ENCODE results near the gene OR10A6.

The OR10A6 gene

DNA sequence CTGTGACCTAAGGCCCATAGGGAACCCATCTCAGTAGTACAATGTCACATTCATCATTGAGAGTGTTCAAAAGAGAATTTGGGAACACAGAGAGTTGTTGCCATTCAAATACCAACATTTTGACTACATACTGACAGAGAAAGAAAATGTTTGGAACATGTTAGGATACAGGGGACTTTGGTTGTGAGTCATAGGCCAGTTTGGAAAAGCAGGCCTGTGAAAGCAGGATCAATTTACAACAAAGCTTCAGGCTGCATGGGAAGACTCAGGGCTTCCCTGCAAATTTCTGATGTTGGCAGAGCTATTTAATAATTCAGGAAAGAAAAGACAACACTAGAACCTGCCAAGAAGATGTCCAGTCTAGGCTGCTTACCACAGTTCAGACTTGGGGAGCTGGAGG lies 33.8 kb upstream of the OR10A6 start:
- no peak overlapping the region for H3K4me3 ChIP-seq (ENCODE audit: severe bottlenecking)
- H3K36me3 ChIP-seq (ENCODE audit: low read depth) = no peaks in the 10 kb centered on the region
- ATAC-seq (ENCODE audit: low read depth) = peak; percentile 63
- DNase-seq (ENCODE audit: low spot score) = no peak
- peaks cover 16% of the 10 kb centered on the region for H3K4me1 ChIP-seq (ENCODE audit: insufficient read depth, poor library complexity, severe bottlenecking)
- no peaks in the 10 kb centered on the region for H3K27me3 ChIP-seq (ENCODE audit: insufficient read depth, poor library complexity, severe bottlenecking)
- no peaks in the 10 kb centered on the region for H3K9me3 ChIP-seq (ENCODE audit: severe bottlenecking)
- no peak for TF ChIP-seq CTCF (IDR thresholded peaks at IDR 0.05; ENCODE audit: poor library complexity, severe bottlenecking)
- H3K27ac ChIP-seq (ENCODE audit: poor library complexity, severe bottlenecking) = peak overlapping the region; percentile 65

- no peak for DNase-seq (ENCODE audit: low spot score)
These were observed 33.2 kb upstream of the OR10A6 start for GRCh38 chr11:7964261-7964660.

GRCh38 chr11:7955191-7955590 lies 24.1 kb upstream of the OR10A6 start:
- TF ChIP-seq CTCF (IDR thresholded peaks at IDR 0.05; ENCODE audit: poor library complexity, severe bottlenecking) = no peak
- DNase-seq (ENCODE audit: low spot score) (no peak), ATAC-seq (ENCODE audit: low read depth) (no peak)
- Histone ChIP-seq H3K9me3 (ENCODE audit: severe bottlenecking) (no peaks in the 10 kb centered on the region), H3K36me3 (ENCODE audit: low read depth) (no peaks in the 10 kb centered on the region), H3K4me3 (ENCODE audit: severe bottlenecking) (no peak overlapping the region), H3K27me3 (ENCODE audit: insufficient read depth, poor library complexity, severe bottlenecking) (no peaks in the 10 kb centered on the region), H3K27ac (ENCODE audit: poor library complexity, severe bottlenecking) (no peak overlapping the region), H3K4me1 (ENCODE audit: insufficient read depth, poor library complexity, severe bottlenecking) (no peaks in the 10 kb centered on the region)

More at GRCh38 chr11:7964261-7964660, 33.2 kb upstream of the OR10A6 start:
- H3K9me3 ChIP-seq (ENCODE audit: severe bottlenecking) = no peaks in the 10 kb centered on the region
- no peak for ATAC-seq (ENCODE audit: low read depth)
- H3K4me3 ChIP-seq (ENCODE audit: severe bottlenecking) = no peak overlapping the region
- peaks cover 16% of the 10 kb centered on the region for H3K4me1 ChIP-seq (ENCODE audit: insufficient read depth, poor library complexity, severe bottlenecking)
- peak overlapping the region; percentile 65 for H3K27ac ChIP-seq (ENCODE audit: poor library complexity, severe bottlenecking)
- TF ChIP-seq CTCF (IDR thresholded peaks at IDR 0.05; ENCODE audit: poor library complexity, severe bottlenecking) = no peak
- H3K27me3 ChIP-seq (ENCODE audit: insufficient read depth, poor library complexity, severe bottlenecking) = no peaks in the 10 kb centered on the region
- H3K36me3 ChIP-seq (ENCODE audit: low read depth) = no peaks in the 10 kb centered on the region

DNA sequence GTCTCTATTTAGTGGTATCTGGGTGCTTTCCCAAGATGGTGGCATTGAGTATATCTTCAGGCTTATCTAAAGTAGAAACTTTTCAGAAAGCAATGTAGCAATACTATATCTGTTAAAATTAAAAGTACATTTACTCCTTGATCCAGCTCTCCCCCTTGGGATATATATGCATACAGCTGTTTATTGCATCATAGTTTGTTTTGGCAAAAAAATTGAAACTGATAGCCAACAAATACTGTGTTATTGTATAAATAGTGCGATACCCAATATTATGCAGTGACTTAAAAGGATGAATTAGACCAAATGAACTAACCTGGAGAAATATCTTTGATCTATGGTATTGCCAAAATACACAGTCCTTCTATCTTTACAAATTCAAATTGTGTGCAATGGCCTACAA lies 18.9 kb upstream of the OR10A6 start:
- no peak overlapping the region for H3K4me3 ChIP-seq (ENCODE audit: severe bottlenecking)
- TF ChIP-seq CTCF (IDR thresholded peaks at IDR 0.05; ENCODE audit: poor library complexity, severe bottlenecking) = no peak
- no peaks in the 10 kb centered on the region for H3K27me3 ChIP-seq (ENCODE audit: insufficient read depth, poor library complexity, severe bottlenecking)
- no peaks in the 10 kb centered on the region for H3K4me1 ChIP-seq (ENCODE audit: insufficient read depth, poor library complexity, severe bottlenecking)
- no peak for ATAC-seq (ENCODE audit: low read depth)
- DNase-seq (ENCODE audit: low spot score) = no peak
- H3K36me3 ChIP-seq (ENCODE audit: low read depth) = no peaks in the 10 kb centered on the region
- H3K27ac ChIP-seq (ENCODE audit: poor library complexity, severe bottlenecking) = no peak overlapping the region
- H3K9me3 ChIP-seq (ENCODE audit: severe bottlenecking) = no peaks in the 10 kb centered on the region

GRCh38 chr11:7944123-7944522 lies 13.1 kb upstream of the OR10A6 start:
- ATAC-seq (ENCODE audit: low read depth) (no peak), DNase-seq (ENCODE audit: low spot score) (no peak)
- Histone ChIP-seq H3K4me3 (ENCODE audit: severe bottlenecking) (no peak overlapping the region), H3K4me1 (ENCODE audit: insufficient read depth, poor library complexity, severe bottlenecking) (no peaks in the 10 kb centered on the region), H3K27me3 (ENCODE audit: insufficient read depth, poor library complexity, severe bottlenecking) (no peaks in the 10 kb centered on the region), H3K27ac (ENCODE audit: poor library complexity, severe bottlenecking) (no peak overlapping the region), H3K9me3 (ENCODE audit: severe bottlenecking) (peaks cover 6% of the 10 kb centered on the region), H3K36me3 (ENCODE audit: low read depth) (no peaks in the 10 kb centered on the region)
- TF ChIP-seq CTCF (IDR thresholded peaks at IDR 0.05; ENCODE audit: poor library complexity, severe bottlenecking) = no peak

All from RWPE2 (cell line).